K562 (cell line): ENCODE data around the gene RIMS3. TPM values are rescaled to one million over a fixed set of nuclear protein-coding genes. Genes with fewer than 3 reads are reported as not detected.
A peak's percentile ranks its signal among the peaks of the same experiment; 100 is the strongest.

Experiments used
- EHMT2 ChIP-seq: fragments of 450-650 bp; IDR thresholded peaks from 2 replicates; pipeline ENCODE4 v1.6.1; 2018; ENCODE audit warnings: antibody characterized with exemption
- ELF4 ChIP-seq: fragments of 450-650 bp; formaldehyde crosslinking; IDR thresholded peaks from 2 replicates; pipeline ENCODE4 v1.4.0; 2022; ENCODE audit warnings: missing genetic modification characterization
- HIVEP1 ChIP-seq: fragments of 250-450 bp; sonication (Bioruptor Pico); IDR thresholded peaks from 2 replicates; pipeline ENCODE4 v1.4.0; 2020; ENCODE audit warnings: mild to moderate bottlenecking
- KAT8 ChIP-seq: fragments of 450-650 bp; IDR thresholded peaks from 2 replicates; pipeline ENCODE4 v1.6.1; 2016; ENCODE audit warnings: low read depth, mild to moderate bottlenecking
- NBN ChIP-seq: fragments of 450-650 bp; IDR thresholded peaks from 2 replicates; pipeline ENCODE4 v1.6.1; 2016; ENCODE audit warnings: low read depth, mild to moderate bottlenecking
- NRF1 ChIP-seq, 2 experiments: fragments of 450-650 bp; IDR thresholded peaks in 1 of 2; conservative IDR thresholded peaks in 1 of 2; 2 replicates each; pipeline ENCODE4 v1.6.1; 2014; ENCODE audit warnings: mild to moderate bottlenecking in 2 of 2
- SMARCE1 ChIP-seq: fragments of 450-650 bp; IDR thresholded peaks from 2 replicates; pipeline ENCODE4 v1.7.1; 2016; ENCODE audit warnings: mild to moderate bottlenecking
- XRCC4 ChIP-seq: IDR thresholded peaks from one replicate; pipeline ENCODE4 v1.6.1; 2011; ENCODE audit not compliant: insufficient read depth, insufficient read length; ENCODE audit errors: extremely low read depth
- ZNF561 ChIP-seq: fragments of 450-650 bp; formaldehyde crosslinking; conservative IDR thresholded peaks from 2 replicates; pipeline ENCODE4 v1.4.0; 2020; ENCODE audit warnings: mild to moderate bottlenecking, moderate library complexity
- polyA plus RNA-seq, 8 experiments: library from polyadenylated mRNA; depleted of rRNA in 4 of 8; stranded (reverse) in 5 of 8; unstranded in 3 of 8; fragments of >200 nt; fragmentation: Nextera tagmentation in 2 of 8; fragmentation: Illumina TruSeq in 1 of 8; extraction: Ambion mirVana in 2 of 8; extraction: Trizol in 1 of 8; gene quantifications; 2 replicates each; pipeline versions ENCODE4 v1.2.1 to v1.2.3, GENCODE V29; 2011 to 2014; ENCODE audit warnings: inconsistent platforms in 1 of 8, missing spikeins in 1 of 8
- total RNA-seq, 7 experiments: library from RNA; depleted of rRNA in 6 of 7; stranded (reverse); fragments of >200 nt in 6 of 7; fragmentation: Illumina TruSeq in 2 of 7; extraction: Trizol in 2 of 7; gene quantifications; 2 replicates each; pipeline versions ENCODE4 v1.2.1 to v1.2.3, GENCODE V29; 2011 to 2021; ENCODE audit warnings: low replicate concordance in 1 of 7
- TF ChIP-seq, protein P1 (sequence below): fragments of 450-650 bp; formaldehyde crosslinking; IDR thresholded peaks from 2 replicates; pipeline ENCODE4 v1.4.0; 2020; ENCODE audit warnings: mild to moderate bottlenecking, moderate library complexity
- TF ChIP-seq, protein P2 (sequence below), 2 experiments: fragments of 450-650 bp; IDR thresholded peaks; 2 replicates each; pipeline ENCODE4 v1.6.1; 2016
- TF ChIP-seq, protein P3 (sequence below): IDR thresholded peaks from 2 replicates; pipeline ENCODE4 v1.6.1; 2011; ENCODE audit warnings: borderline replicate concordance, low read depth, mild to moderate bottlenecking, moderate library complexity, low read length; ENCODE audit not compliant: insufficient read depth, poor library complexity, severe bottlenecking
- TF ChIP-seq, protein P4 (sequence below): fragments of 250-450 bp; sonication (Bioruptor Pico); IDR thresholded peaks from 2 replicates; pipeline ENCODE4 v1.4.0; 2020; ENCODE audit warnings: mild to moderate bottlenecking, moderate library complexity
- TF ChIP-seq, protein P5 (sequence below): sonication (generic); formaldehyde crosslinking; IDR thresholded peaks from 2 replicates; pipeline ENCODE4 v1.8.0; 2022; ENCODE audit warnings: missing genetic modification reagents, mild to moderate bottlenecking, borderline replicate concordance

The RIMS3 gene
- total and polyA plus RNA-seq, 9 of the 15 experiments (the other 6 are each of a cell fraction or from before 2014, with no cell fraction given), result 0.06 to 1.2 (median 0.59) TPM

DNA sequence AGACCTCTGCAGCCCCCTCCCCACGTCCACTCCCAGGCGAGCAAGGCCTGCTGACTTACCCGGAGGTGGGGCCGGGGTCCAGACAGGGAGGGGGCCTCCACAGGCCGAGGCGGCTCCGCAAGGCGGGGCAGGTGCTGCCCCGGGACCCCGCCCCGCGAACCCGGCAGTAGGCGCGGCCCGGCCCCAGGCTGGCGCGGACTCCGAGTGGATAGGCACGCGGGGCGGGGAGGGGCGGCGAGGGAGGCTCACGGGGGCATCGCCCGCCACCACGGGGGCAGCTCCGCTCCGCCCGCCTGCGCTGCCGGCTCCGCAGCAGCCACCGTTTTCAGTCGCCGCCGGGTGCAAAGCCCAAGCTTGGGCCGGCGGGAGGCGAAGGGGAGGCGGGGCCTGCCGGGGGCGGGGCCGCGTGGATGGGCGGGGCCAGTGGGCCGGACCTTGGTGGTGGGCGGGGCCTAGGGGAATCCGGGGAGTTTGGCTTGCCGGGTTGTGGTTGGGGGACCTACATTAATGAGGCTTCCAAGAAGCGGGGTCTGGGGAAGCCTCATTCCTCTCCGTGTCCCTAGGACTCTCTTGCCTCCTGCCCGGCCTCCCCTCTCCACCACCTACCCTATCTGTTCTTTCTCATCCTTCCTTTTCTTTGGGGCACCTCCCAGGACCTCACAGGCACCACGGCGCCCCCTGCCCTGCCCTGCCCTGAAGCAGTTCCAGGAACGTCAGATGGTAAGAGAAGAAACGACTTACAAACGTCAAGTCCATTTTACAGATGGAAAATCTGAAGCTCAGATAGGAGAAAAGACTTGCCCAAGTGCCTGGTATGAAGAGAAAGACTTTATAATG lies at the start of gene RIMS3 (continued):
- TF ChIP-seq, protein P1, sequence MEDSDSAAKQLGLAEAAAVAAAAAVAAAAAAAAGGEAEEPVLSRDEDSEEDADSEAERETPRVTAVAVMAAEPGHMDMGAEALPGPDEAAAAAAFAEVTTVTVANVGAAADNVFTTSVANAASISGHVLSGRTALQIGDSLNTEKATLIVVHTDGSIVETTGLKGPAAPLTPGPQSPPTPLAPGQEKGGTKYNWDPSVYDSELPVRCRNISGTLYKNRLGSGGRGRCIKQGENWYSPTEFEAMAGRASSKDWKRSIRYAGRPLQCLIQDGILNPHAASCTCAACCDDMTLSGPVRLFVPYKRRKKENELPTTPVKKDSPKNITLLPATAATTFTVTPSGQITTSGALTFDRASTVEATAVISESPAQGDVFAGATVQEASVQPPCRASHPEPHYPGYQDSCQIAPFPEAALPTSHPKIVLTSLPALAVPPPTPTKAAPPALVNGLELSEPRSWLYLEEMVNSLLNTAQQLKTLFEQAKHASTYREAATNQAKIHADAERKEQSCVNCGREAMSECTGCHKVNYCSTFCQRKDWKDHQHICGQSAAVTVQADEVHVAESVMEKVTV (CRISPR knock-in tag), result peak; percentile 19; the same call in 1 of the 2 replicates
- TF ChIP-seq, protein P2, sequence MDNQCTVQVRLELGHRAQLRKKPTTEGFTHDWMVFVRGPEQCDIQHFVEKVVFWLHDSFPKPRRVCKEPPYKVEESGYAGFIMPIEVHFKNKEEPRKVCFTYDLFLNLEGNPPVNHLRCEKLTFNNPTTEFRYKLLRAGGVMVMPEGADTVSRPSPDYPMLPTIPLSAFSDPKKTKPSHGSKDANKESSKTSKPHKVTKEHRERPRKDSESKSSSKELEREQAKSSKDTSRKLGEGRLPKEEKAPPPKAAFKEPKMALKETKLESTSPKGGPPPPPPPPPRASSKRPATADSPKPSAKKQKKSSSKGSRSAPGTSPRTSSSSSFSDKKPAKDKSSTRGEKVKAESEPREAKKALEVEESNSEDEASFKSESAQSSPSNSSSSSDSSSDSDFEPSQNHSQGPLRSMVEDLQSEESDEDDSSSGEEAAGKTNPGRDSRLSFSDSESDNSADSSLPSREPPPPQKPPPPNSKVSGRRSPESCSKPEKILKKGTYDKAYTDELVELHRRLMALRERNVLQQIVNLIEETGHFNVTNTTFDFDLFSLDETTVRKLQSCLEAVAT (IDR thresholded peaks at IDR 0.05), result peak in 1 of 2 experiments; percentile 40; a peak in 1 of 4 replicates
- TF ChIP-seq ELF4 (CRISPR knock-in tag) (peak; percentile 71; the same call in 1 of the 2 replicates), XRCC4 (no peak), KAT8 (no peak), NBN (0 out of 2 replicates have a peak, but pooled peaks have one; percentile 64), NRF1 (conservative IDR thresholded peaks at IDR 0.05 in 1 of 2, IDR thresholded peaks at IDR 0.05 in 1 of 2) (peak in 1 of 2 experiments; percentile 25; a peak in 2 of 4 replicates), EHMT2 (0 out of 2 replicates have a peak, but pooled peaks have one; percentile 45), HIVEP1 (no peak), ZNF561 (CRISPR knock-in tag) (no peak), SMARCE1 (0 out of 2 replicates have a peak, but pooled peaks have one; percentile 40)
- TF ChIP-seq, protein P3, sequence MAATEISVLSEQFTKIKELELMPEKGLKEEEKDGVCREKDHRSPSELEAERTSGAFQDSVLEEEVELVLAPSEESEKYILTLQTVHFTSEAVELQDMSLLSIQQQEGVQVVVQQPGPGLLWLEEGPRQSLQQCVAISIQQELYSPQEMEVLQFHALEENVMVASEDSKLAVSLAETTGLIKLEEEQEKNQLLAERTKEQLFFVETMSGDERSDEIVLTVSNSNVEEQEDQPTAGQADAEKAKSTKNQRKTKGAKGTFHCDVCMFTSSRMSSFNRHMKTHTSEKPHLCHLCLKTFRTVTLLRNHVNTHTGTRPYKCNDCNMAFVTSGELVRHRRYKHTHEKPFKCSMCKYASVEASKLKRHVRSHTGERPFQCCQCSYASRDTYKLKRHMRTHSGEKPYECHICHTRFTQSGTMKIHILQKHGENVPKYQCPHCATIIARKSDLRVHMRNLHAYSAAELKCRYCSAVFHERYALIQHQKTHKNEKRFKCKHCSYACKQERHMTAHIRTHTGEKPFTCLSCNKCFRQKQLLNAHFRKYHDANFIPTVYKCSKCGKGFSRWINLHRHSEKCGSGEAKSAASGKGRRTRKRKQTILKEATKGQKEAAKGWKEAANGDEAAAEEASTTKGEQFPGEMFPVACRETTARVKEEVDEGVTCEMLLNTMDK, result peak; percentile 22
- TF ChIP-seq, protein P4, sequence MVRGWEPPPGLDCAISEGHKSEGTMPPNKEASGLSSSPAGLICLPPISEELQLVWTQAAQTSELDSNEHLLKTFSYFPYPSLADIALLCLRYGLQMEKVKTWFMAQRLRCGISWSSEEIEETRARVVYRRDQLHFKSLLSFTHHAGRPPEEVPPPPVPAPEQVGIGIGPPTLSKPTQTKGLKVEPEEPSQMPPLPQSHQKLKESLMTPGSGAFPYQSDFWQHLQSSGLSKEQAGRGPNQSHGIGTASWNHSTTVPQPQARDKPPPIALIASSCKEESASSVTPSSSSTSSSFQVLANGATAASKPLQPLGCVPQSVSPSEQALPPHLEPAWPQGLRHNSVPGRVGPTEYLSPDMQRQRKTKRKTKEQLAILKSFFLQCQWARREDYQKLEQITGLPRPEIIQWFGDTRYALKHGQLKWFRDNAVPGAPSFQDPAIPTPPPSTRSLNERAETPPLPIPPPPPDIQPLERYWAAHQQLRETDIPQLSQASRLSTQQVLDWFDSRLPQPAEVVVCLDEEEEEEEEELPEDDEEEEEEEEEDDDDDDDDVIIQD (CRISPR knock-in tag), result no peak
- TF ChIP-seq, protein P5, sequence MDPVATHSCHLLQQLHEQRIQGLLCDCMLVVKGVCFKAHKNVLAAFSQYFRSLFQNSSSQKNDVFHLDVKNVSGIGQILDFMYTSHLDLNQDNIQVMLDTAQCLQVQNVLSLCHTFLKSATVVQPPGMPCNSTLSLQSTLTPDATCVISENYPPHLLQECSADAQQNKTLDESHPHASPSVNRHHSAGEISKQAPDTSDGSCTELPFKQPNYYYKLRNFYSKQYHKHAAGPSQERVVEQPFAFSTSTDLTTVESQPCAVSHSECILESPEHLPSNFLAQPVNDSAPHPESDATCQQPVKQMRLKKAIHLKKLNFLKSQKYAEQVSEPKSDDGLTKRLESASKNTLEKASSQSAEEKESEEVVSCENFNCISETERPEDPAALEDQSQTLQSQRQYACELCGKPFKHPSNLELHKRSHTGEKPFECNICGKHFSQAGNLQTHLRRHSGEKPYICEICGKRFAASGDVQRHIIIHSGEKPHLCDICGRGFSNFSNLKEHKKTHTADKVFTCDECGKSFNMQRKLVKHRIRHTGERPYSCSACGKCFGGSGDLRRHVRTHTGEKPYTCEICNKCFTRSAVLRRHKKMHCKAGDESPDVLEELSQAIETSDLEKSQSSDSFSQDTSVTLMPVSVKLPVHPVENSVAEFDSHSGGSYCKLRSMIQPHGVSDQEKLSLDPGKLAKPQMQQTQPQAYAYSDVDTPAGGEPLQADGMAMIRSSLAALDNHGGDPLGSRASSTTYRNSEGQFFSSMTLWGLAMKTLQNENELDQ (CRISPR knock-in tag), result 0 out of 2 replicates have a peak, but pooled peaks have one; percentile 55
